Loucy (cell line): ENCODE measurements around the gene APBA1.

Experiments
- H2AFZ ChIP-seq: fragments of 200-600 bp; sonication (generic); 2 replicates; pipeline ENCODE4 v1.6.0; 2016; ENCODE audit warnings: antibody characterized with exemption, mild to moderate bottlenecking, low read length, moderate library complexity
- H3F3A ChIP-seq: fragments of 200-600 bp; 2 replicates; pipeline ENCODE4 v1.6.0; 2016; ENCODE audit warnings: antibody characterized with exemption, low read depth, mild to moderate bottlenecking
- H3K27me3 ChIP-seq: fragments of 200-600 bp; sonication (generic); 2 replicates; pipeline ENCODE4 v1.6.1; 2014; ENCODE audit warnings: low read length, mild to moderate bottlenecking; ENCODE audit not compliant: insufficient read depth, poor library complexity, severe bottlenecking
- H3K36me3 ChIP-seq: fragments of 200-600 bp; sonication (generic); 2 replicates; pipeline ENCODE4 v1.6.1; 2016; ENCODE audit warnings: low read length; ENCODE audit not compliant: insufficient read depth
- H3K4me1 ChIP-seq: fragments of 200-600 bp; sonication (generic); 2 replicates; pipeline ENCODE4 v1.5.1; 2014; ENCODE audit warnings: low read length, mild to moderate bottlenecking; ENCODE audit not compliant: insufficient read depth, poor library complexity, severe bottlenecking
- H3K4me2 ChIP-seq: fragments of 200-600 bp; sonication (generic); 2 replicates; pipeline ENCODE4 v1.6.0; 2014; ENCODE audit warnings: antibody characterized with exemption, low read length, low read depth, mild to moderate bottlenecking; ENCODE audit not compliant: poor library complexity, severe bottlenecking
- H3K4me3 ChIP-seq: fragments of 200-600 bp; sonication (generic); 2 replicates; pipeline ENCODE4 v1.5.1; 2014; ENCODE audit warnings: low read length, mild to moderate bottlenecking, mixed read lengths; ENCODE audit not compliant: poor library complexity, severe bottlenecking
- H3K79me2 ChIP-seq: fragments of 200-600 bp; sonication (generic); 2 replicates; pipeline ENCODE4 v1.6.1; 2014; ENCODE audit warnings: low read length; ENCODE audit not compliant: insufficient read depth
- H3K9ac ChIP-seq: fragments of 200-600 bp; sonication (generic); 2 replicates; pipeline ENCODE4 v1.6.0; 2014; ENCODE audit warnings: mild to moderate bottlenecking, low read depth, low read length, moderate library complexity; ENCODE audit not compliant: poor library complexity, severe bottlenecking
- H3K9me2 ChIP-seq: fragments of 200-600 bp; sonication (generic); replicated peaks from 2 replicates; pipeline ENCODE4 v1.6.1; 2016; ENCODE audit warnings: low read depth, low read length, mixed read lengths
- H3K9me3 ChIP-seq: fragments of 200-600 bp; sonication (generic); 2 replicates; pipeline ENCODE4 v1.6.1; 2014; ENCODE audit warnings: mild to moderate bottlenecking, antibody characterized with exemption, low read length, low read depth; ENCODE audit not compliant: insufficient read depth
- H4K20me1 ChIP-seq: fragments of 200-600 bp; sonication (generic); 2 replicates; pipeline ENCODE4 v1.6.0; 2014; ENCODE audit warnings: antibody characterized with exemption, low read length, mild to moderate bottlenecking; ENCODE audit not compliant: insufficient read depth, poor library complexity, severe bottlenecking
- EZH2phosphoT487 ChIP-seq: fragments of 200-600 bp; IDR thresholded peaks from 2 replicates; pipeline ENCODE4 v1.6.1; 2018; ENCODE audit warnings: antibody characterized with exemption, mild to moderate bottlenecking, moderate library complexity, borderline replicate concordance
- TF ChIP-seq, protein P1 (sequence below): fragments of 200-600 bp; sonication (generic); conservative IDR thresholded peaks from 2 replicates; pipeline ENCODE4 v1.5.1; 2014; ENCODE audit warnings: mild to moderate bottlenecking, antibody characterized with exemption, low read length

Gene APBA1

DNA sequence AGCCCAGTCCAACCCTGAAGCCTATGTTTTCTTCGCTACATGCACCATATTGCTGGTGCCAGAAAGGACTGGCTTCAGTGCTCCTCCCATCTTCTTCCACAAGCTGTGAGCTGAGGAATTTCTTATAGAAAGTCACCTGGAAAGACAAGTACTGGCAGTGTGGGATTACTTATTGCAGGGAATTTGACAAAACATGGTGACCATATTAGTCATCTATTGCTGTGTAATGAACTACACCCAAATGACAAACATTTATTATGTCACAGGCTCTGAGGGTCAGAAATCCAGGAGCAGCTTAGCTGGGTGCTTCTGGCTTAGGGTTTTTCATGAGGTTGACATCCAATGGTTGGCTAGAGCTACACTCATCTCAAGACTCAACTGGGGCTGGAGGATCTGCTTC lies 271.7 kb downstream of the APBA1 start:
- Histone ChIP-seq H3K4me1 (no peaks in the 10 kb centered on the region), H4K20me1 (no peaks in the 10 kb centered on the region), H3K79me2 (no peaks in the 10 kb centered on the region), H3K9me2 (no peaks in the 10 kb centered on the region), H3K27me3 (no peaks in the 10 kb centered on the region), H3K36me3 (no peaks in the 10 kb centered on the region), H3F3A (no peaks in the 10 kb centered on the region), H3K9ac (no peak overlapping the region), H3K9me3 (no peaks in the 10 kb centered on the region), H2AFZ (no peak overlapping the region), H3K4me3 (no peak overlapping the region), H3K4me2 (no peak overlapping the region)
- TF ChIP-seq, protein P1, sequence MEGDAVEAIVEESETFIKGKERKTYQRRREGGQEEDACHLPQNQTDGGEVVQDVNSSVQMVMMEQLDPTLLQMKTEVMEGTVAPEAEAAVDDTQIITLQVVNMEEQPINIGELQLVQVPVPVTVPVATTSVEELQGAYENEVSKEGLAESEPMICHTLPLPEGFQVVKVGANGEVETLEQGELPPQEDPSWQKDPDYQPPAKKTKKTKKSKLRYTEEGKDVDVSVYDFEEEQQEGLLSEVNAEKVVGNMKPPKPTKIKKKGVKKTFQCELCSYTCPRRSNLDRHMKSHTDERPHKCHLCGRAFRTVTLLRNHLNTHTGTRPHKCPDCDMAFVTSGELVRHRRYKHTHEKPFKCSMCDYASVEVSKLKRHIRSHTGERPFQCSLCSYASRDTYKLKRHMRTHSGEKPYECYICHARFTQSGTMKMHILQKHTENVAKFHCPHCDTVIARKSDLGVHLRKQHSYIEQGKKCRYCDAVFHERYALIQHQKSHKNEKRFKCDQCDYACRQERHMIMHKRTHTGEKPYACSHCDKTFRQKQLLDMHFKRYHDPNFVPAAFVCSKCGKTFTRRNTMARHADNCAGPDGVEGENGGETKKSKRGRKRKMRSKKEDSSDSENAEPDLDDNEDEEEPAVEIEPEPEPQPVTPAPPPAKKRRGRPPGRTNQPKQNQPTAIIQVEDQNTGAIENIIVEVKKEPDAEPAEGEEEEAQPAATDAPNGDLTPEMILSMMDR = no peak
- no peak for TF ChIP-seq EZH2phosphoT487

DNA sequence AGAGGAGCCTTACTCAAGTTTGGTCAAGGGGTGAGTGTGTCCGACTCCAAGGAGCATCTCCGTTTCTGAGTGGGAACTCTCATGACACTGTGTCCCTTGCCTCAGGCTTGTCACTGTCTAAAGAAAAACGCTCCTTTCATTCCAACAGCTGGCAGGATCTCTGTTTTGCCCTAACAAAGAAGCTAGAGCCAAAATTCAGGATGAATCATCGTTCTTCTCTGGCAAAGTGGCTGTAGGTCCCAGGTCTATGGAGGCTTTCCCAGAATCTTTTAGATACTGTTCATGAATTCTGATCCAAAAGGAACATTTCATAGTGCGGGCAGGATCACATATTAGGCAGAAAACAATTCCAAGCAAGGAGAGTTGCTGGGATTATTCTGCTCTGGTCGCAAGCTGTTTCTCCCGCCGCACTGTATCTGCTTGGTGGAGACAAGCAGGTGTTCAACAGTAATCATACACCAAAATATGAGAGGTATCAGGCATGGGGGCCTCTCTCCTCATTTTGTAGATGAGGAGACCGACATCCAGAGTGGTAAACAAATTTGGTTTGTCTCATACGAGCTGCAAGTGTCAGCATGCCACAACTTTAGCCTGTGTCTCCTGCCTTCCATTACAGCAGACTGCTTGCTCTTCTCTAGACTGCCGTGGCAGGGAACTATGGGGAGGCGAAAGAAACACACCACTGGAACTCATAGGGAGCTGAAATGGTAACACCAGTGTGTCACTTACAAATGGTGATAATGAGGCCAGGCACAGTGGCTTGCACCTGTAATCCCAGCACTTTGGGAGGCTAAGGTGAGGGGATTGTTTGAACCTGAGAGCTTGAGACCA lies 274.6 kb downstream of the APBA1 start:
- no peaks in the 10 kb centered on the region for H3K36me3 ChIP-seq
- H3K4me2 ChIP-seq = no peak overlapping the region
- H3K9me2 ChIP-seq = no peaks in the 10 kb centered on the region
- H3K4me3 ChIP-seq = no peak overlapping the region
- TF ChIP-seq EZH2phosphoT487 = no peak
- TF ChIP-seq, protein P1 = no peak
- H3K79me2 ChIP-seq = no peaks in the 10 kb centered on the region
- no peak overlapping the region for H3K9ac ChIP-seq
- no peaks in the 10 kb centered on the region for H4K20me1 ChIP-seq
- no peaks in the 10 kb centered on the region for H3F3A ChIP-seq
- no peaks in the 10 kb centered on the region for H3K9me3 ChIP-seq
- H3K27me3 ChIP-seq = no peaks in the 10 kb centered on the region
- no peak overlapping the region for H2AFZ ChIP-seq
- no peaks in the 10 kb centered on the region for H3K4me1 ChIP-seq

DNA sequence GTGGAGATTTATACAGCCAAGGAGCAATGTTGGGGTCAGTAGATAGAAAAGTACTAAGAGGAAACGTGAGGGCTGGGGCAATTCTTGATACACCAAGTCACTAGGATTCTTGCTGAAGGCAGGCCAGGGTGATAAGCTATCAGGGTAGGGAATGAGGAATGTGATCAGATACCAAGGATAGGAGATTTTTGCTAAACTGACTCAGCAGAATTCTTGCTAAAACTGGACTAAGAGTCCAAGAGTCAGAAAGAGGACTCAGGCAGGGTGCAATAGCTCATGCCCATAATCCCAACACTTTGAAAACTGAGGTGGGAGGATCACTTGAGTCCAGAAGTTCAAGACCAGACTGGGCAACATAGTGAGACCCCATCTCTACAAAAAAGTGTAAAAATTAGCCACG lies 275.4 kb downstream of the APBA1 start:
- Histone ChIP-seq H3K27me3 (no peaks in the 10 kb centered on the region), H3K79me2 (no peaks in the 10 kb centered on the region), H3F3A (no peaks in the 10 kb centered on the region), H3K9me2 (no peaks in the 10 kb centered on the region), H2AFZ (no peak overlapping the region), H3K9ac (no peak overlapping the region), H3K9me3 (no peaks in the 10 kb centered on the region), H3K36me3 (no peaks in the 10 kb centered on the region), H3K4me3 (no peak overlapping the region), H3K4me2 (no peak overlapping the region), H4K20me1 (no peaks in the 10 kb centered on the region), H3K4me1 (no peaks in the 10 kb centered on the region)
- no peak for TF ChIP-seq EZH2phosphoT487
- TF ChIP-seq, protein P1 = no peak
